Measurements from ENCODE around the gene P2RX3.

DNA sequence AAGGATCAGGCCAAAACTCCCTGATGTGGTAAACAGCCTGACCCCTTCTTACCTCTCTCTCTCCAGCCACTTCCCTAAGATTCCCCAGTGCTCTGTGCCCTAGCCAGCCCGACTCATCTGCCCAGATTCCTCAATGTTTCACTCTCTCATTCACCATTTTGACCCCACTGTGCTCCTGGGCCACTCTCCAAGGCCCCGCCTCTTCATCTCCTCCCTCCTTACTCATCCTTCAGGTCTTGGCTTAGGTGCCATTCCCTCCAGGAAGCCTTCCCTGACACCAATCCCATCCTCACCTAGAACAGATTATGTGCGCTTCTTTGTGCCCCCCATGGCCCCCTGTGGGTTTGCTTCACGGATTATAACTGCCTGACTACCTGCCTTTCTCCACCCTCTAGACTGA lies 75.5 kb downstream of the P2RX3 start:
- TF ChIP-seq, protein P1, sequence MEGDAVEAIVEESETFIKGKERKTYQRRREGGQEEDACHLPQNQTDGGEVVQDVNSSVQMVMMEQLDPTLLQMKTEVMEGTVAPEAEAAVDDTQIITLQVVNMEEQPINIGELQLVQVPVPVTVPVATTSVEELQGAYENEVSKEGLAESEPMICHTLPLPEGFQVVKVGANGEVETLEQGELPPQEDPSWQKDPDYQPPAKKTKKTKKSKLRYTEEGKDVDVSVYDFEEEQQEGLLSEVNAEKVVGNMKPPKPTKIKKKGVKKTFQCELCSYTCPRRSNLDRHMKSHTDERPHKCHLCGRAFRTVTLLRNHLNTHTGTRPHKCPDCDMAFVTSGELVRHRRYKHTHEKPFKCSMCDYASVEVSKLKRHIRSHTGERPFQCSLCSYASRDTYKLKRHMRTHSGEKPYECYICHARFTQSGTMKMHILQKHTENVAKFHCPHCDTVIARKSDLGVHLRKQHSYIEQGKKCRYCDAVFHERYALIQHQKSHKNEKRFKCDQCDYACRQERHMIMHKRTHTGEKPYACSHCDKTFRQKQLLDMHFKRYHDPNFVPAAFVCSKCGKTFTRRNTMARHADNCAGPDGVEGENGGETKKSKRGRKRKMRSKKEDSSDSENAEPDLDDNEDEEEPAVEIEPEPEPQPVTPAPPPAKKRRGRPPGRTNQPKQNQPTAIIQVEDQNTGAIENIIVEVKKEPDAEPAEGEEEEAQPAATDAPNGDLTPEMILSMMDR (IDR thresholded peaks at IDR 0.05): no peak
- no peak for TF ChIP-seq POLR2A (IDR thresholded peaks at IDR 0.05)

All from prostate gland (tissue), 2 donors.